Measurements from ENCODE around the gene CNGB1. TPM values are rescaled to one million over a fixed set of nuclear protein-coding genes. Genes with fewer than 3 reads are reported as not detected.
A peak's percentile ranks its signal among the peaks of the same experiment; 100 is the strongest.
"Not testable (repeated sequence)": the region's sequence is repeated elsewhere in the genome, so short reads cannot be mapped to it uniquely, and the experiment has no call there.

Gene CNGB1
- total and polyA plus RNA-seq, 2 donors (not counting 1 experiment from before 2014, with no cell fraction given): not detected

DNA sequence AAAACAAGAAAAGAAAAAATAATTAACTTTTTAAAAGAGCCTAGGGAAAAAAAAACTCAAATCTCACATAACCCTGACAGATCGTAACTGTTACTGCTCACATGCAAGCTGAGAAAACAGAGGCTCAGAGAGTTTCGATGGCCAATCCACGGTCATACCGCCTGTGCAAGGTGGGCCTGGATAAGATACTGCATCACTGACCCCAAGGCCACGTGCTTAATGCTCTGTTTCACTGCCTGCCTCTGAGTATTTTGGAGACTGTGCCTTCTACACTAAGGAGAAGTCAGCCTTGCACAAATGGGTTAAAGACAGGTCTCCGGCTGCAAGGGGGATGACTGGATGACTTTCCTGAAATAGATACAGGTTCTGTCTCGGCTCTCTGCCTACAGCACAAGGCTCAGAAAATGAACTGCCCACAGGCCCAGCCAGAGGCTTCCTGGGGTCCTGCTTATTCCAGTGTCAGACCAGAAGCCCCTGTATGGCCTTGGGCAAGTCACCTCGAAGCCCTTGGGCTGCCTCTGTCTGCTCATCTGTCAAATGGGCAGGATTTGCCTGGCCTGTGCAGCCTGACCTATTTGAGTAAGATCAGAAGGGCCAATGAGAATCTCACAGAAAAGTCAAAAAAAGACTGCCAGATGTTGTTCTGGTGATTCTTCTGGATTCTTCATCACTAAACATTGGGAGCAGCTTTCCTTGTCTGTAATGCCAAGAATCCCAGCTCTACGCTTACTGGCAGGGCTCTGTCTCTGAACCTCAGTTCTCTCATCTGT lies 25.8 kb downstream of the CNGB1 start:
- H3K27ac ChIP-seq (ENCODE audit: insufficient read depth, low read length): no peak overlapping the region
- H2AFZ ChIP-seq (ENCODE audit: low read length): no peak overlapping the region
- no peaks in the 10 kb centered on the region for H3K79me2 ChIP-seq (ENCODE audit: control insufficient read depth, insufficient read depth, low read length)
- no peak overlapping the region for H3K9ac ChIP-seq (ENCODE audit: insufficient read depth, low read length)
- H3K4me1 ChIP-seq (ENCODE audit: control insufficient read depth, extremely low read depth, insufficient read depth, low read length): no peaks in the 10 kb centered on the region
- DNase-seq (ENCODE audit: low read depth in 2 of 2): no peak
- no peaks in the 10 kb centered on the region for H3K27me3 ChIP-seq (ENCODE audit: control insufficient read depth, insufficient read depth, low read length)
- no peak overlapping the region for H3K4me2 ChIP-seq (ENCODE audit: extremely low read depth, insufficient read depth, low read length)
- TF ChIP-seq EZH2 (IDR thresholded peaks at IDR 0.05; ENCODE audit: low read length, missing control alignments): no peak
- TF ChIP-seq, protein P1, sequence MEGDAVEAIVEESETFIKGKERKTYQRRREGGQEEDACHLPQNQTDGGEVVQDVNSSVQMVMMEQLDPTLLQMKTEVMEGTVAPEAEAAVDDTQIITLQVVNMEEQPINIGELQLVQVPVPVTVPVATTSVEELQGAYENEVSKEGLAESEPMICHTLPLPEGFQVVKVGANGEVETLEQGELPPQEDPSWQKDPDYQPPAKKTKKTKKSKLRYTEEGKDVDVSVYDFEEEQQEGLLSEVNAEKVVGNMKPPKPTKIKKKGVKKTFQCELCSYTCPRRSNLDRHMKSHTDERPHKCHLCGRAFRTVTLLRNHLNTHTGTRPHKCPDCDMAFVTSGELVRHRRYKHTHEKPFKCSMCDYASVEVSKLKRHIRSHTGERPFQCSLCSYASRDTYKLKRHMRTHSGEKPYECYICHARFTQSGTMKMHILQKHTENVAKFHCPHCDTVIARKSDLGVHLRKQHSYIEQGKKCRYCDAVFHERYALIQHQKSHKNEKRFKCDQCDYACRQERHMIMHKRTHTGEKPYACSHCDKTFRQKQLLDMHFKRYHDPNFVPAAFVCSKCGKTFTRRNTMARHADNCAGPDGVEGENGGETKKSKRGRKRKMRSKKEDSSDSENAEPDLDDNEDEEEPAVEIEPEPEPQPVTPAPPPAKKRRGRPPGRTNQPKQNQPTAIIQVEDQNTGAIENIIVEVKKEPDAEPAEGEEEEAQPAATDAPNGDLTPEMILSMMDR (conservative IDR thresholded peaks at IDR 0.05 in 1 of 2, IDR thresholded peaks at IDR 0.05 in 1 of 2; ENCODE audit: low read depth in 1 of 2, low read length in 2 of 2): no peak
- no peak overlapping the region for H3K4me3 ChIP-seq (replicated peaks in 1 of 4; ENCODE audit: control extremely low read depth in 1 of 4, insufficient read depth in 1 of 4, low read depth in 3 of 4, low read length in 4 of 4)
- no peaks in the 10 kb centered on the region for H4K20me1 ChIP-seq (ENCODE audit: control insufficient read depth, extremely low read depth, insufficient read depth, low read length)
- no peaks in the 10 kb centered on the region for H3K36me3 ChIP-seq (ENCODE audit: control insufficient read depth, insufficient read depth, low read length)
- H3K9me3 ChIP-seq (ENCODE audit: control insufficient read depth, insufficient read depth, low read depth, low read length): no peaks in the 10 kb centered on the region

DNA sequence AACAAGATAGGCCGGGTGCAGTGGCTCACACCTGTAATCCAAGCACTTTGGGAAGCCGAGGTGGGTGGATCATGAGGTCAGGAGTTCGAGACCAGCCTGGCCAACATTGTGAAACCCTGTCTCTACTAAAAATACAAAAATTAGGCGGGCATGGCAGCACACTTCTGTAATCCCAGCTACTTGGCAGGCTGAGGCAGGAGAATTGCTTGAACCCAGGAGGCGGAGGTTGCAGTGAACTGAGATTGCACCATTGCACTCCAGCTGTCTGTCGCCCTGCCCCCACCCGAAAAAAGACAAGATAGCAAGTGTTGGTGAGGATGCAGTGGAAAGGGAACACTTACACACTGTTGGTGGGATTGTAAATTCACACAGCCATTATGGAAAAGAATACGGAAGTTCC lies 27.5 kb downstream of the CNGB1 start:
- not testable (repeated sequence) for H2AFZ ChIP-seq (ENCODE audit: low read length); H3K9ac ChIP-seq (ENCODE audit: insufficient read depth, low read length); H3K27me3 ChIP-seq (ENCODE audit: control insufficient read depth, insufficient read depth, low read length); H3K4me2 ChIP-seq (ENCODE audit: extremely low read depth, insufficient read depth, low read length); H3K36me3 ChIP-seq (ENCODE audit: control insufficient read depth, insufficient read depth, low read length); H3K9me3 ChIP-seq (ENCODE audit: control insufficient read depth, insufficient read depth, low read depth, low read length); H3K27ac ChIP-seq (ENCODE audit: insufficient read depth, low read length); H4K20me1 ChIP-seq (ENCODE audit: control insufficient read depth, extremely low read depth, insufficient read depth, low read length); DNase-seq (ENCODE audit: low read depth in 2 of 2); H3K4me3 ChIP-seq (replicated peaks in 1 of 4; ENCODE audit: control extremely low read depth in 1 of 4, insufficient read depth in 1 of 4, low read depth in 3 of 4, low read length in 4 of 4); H3K79me2 ChIP-seq (ENCODE audit: control insufficient read depth, insufficient read depth, low read length); H3K4me1 ChIP-seq (ENCODE audit: control insufficient read depth, extremely low read depth, insufficient read depth, low read length)

DNA sequence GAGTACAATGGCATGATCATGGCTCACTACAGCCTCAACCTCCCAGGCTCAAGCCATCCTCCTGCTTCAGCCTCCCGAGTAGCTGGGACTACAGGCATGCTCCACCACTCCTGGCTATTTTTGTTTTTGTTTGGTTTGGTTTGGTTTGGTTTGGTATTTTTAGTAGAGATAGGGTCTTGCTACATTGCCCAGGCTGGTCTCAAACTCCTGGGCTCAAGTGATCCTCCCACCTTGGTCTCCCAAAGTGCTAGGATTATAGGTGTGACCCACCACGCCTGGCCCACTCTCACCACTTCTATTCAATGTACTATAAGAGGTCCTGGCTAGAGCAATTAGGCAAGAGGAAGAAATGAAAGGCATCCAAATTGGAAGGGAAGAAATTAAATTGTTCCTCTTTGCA lies 29.0 kb downstream of the CNGB1 start:
- not testable (repeated sequence) for H3K27me3 ChIP-seq (ENCODE audit: control insufficient read depth, insufficient read depth, low read length); H3K79me2 ChIP-seq (ENCODE audit: control insufficient read depth, insufficient read depth, low read length); DNase-seq (ENCODE audit: low read depth in 2 of 2); H3K4me1 ChIP-seq (ENCODE audit: control insufficient read depth, extremely low read depth, insufficient read depth, low read length); H3K27ac ChIP-seq (ENCODE audit: insufficient read depth, low read length); H3K36me3 ChIP-seq (ENCODE audit: control insufficient read depth, insufficient read depth, low read length); H4K20me1 ChIP-seq (ENCODE audit: control insufficient read depth, extremely low read depth, insufficient read depth, low read length); H3K9ac ChIP-seq (ENCODE audit: insufficient read depth, low read length); H3K4me2 ChIP-seq (ENCODE audit: extremely low read depth, insufficient read depth, low read length); H2AFZ ChIP-seq (ENCODE audit: low read length); H3K9me3 ChIP-seq (ENCODE audit: control insufficient read depth, insufficient read depth, low read depth, low read length); H3K4me3 ChIP-seq (replicated peaks in 1 of 4; ENCODE audit: control extremely low read depth in 1 of 4, insufficient read depth in 1 of 4, low read depth in 3 of 4, low read length in 4 of 4)

DNA sequence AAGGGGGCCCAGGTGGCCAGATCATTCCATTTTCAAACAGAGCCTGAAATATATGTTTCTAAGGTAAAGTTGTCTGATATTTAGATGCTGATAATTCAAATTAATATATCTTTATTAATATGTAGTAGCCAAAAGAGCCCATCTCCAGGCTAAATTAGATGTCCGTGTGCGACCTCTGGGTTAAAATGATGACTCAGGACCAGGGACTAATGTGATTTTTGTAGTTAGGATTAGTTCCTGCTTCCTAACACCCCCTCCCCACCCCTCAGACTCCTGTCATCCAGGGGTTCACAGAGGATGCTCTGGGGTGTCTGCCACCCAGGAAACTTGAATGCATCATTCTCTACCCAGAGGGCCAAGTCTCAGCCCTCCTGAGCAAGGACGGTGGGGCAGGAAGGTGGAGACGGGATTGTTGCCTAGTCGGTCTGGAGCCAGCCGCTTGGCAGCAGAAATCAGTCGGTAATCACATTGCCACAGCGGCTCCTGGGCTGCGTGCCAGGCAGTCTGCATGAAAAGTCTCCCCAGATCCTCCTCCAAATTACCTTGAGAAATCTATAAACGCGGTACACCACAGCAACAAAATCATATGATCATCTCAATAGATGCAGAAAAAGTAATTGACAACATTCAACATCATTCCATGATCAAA lies 29.8 kb downstream of the CNGB1 start:
- no peak overlapping the region for H3K27ac ChIP-seq (ENCODE audit: insufficient read depth, low read length)
- peak; percentile 14 to 45 for DNase-seq (ENCODE audit: low read depth in 2 of 2)
- TF ChIP-seq, protein P1 (conservative IDR thresholded peaks at IDR 0.05 in 1 of 2, IDR thresholded peaks at IDR 0.05 in 1 of 2; ENCODE audit: low read depth in 1 of 2, low read length in 2 of 2): no peak
- TF ChIP-seq EZH2 (IDR thresholded peaks at IDR 0.05; ENCODE audit: low read length, missing control alignments): no peak

More for the DNA sequence above, 29.8 kb downstream of the CNGB1 start:
- no peak overlapping the region for H3K9ac ChIP-seq (ENCODE audit: insufficient read depth, low read length)
- no peaks in the 10 kb centered on the region for H3K36me3 ChIP-seq (ENCODE audit: control insufficient read depth, insufficient read depth, low read length)
- no peaks in the 10 kb centered on the region for H3K4me1 ChIP-seq (ENCODE audit: control insufficient read depth, extremely low read depth, insufficient read depth, low read length)
- no peaks in the 10 kb centered on the region for H4K20me1 ChIP-seq (ENCODE audit: control insufficient read depth, extremely low read depth, insufficient read depth, low read length)
- no peaks in the 10 kb centered on the region for H3K9me3 ChIP-seq (ENCODE audit: control insufficient read depth, insufficient read depth, low read depth, low read length)
- H3K27me3 ChIP-seq (ENCODE audit: control insufficient read depth, insufficient read depth, low read length): no peaks in the 10 kb centered on the region
- H2AFZ ChIP-seq (ENCODE audit: low read length): no peak overlapping the region
- H3K4me3 ChIP-seq (replicated peaks in 1 of 4; ENCODE audit: control extremely low read depth in 1 of 4, insufficient read depth in 1 of 4, low read depth in 3 of 4, low read length in 4 of 4): no peak overlapping the region
- no peaks in the 10 kb centered on the region for H3K79me2 ChIP-seq (ENCODE audit: control insufficient read depth, insufficient read depth, low read length)
- no peak overlapping the region for H3K4me2 ChIP-seq (ENCODE audit: extremely low read depth, insufficient read depth, low read length)

All from fibroblast of lung (primary cell).